ENCODE results near the gene USP30.

The USP30 gene

GRCh38 chr12:109130297-109131153 is 78.1 kb downstream of the USP30 start:
- no peak for DNase-seq

- DNase-seq: no peak
These were observed 79.0 kb downstream of the USP30 start for GRCh38 chr12:109131154-109132050.

- DNase-seq: no peak
These were observed 82.0 kb downstream of the USP30 start for GRCh38 chr12:109134186-109134917.

- DNase-seq: no peak
These were observed 84.7 kb downstream of the USP30 start for GRCh38 chr12:109137055-109137454.
